ENCODE data around the gene ZDHHC14. TPM values are rescaled to one million over a fixed set of nuclear protein-coding genes. Genes with fewer than 3 reads are reported as not detected.

The ZDHHC14 gene
- total and polyA plus RNA-seq, 7 donors, result 2.4 to 12.6 (median 9.6) TPM

- Histone ChIP-seq H3K36me3 (no peaks in the 10 kb centered on the region), H3K27ac (no peak overlapping the region), H3K4me3 (no peak overlapping the region), H3K4me1 (no peaks in the 10 kb centered on the region), H3K27me3 (no peaks in the 10 kb centered on the region), H3K9me3 (no peaks in the 10 kb centered on the region)
- peak; percentile 48 for DNase-seq
- no peak for TF ChIP-seq POLR2A (IDR thresholded peaks at IDR 0.05)
- no peak for TF ChIP-seq EP300 (IDR thresholded peaks at IDR 0.05)
- no peak for TF ChIP-seq POLR2AphosphoS5 (IDR thresholded peaks at IDR 0.05)
- TF ChIP-seq CTCF (IDR thresholded peaks at IDR 0.05), result no peak
- intact Hi-C loops (cut with DNase I), result no loop called here
- 81 to 89% methylated on average over 7 of the region's 7 CpGs for WGBS, 2 donors
Observed at GRCh38 chr6:157676241-157676640, 295.3 kb downstream of the ZDHHC14 start.

GRCh38 chr6:157677235-157677634, 296.2 kb downstream of the ZDHHC14 start:
- intact Hi-C loops (cut with DNase I), result no loop called here

GRCh38 chr6:157679605-157680580, 298.9 kb downstream of the ZDHHC14 start:
- WGBS, 2 donors, result 88 to 90% methylated on average over 8 of the region's 8 CpGs

More at GRCh38 chr6:157677235-157677634, 296.2 kb downstream of the ZDHHC14 start:
- Histone ChIP-seq H3K9me3 (no peaks in the 10 kb centered on the region), H3K4me3 (no peak overlapping the region), H3K27me3 (no peaks in the 10 kb centered on the region), H3K36me3 (no peaks in the 10 kb centered on the region), H3K27ac (no peak overlapping the region), H3K4me1 (no peaks in the 10 kb centered on the region)
- DNase-seq, result no peak
- TF ChIP-seq CTCF (IDR thresholded peaks at IDR 0.05) (no peak), POLR2AphosphoS5 (IDR thresholded peaks at IDR 0.05) (no peak), POLR2A (IDR thresholded peaks at IDR 0.05) (no peak), EP300 (IDR thresholded peaks at IDR 0.05) (no peak)
- WGBS, 2 donors, result 89 to 90% methylated on average over 4 of the region's 4 CpGs

GRCh38 chr6:157681041-157681650, 300.2 kb downstream of the ZDHHC14 start:
- DNase-seq, result no peak
- no peak for TF ChIP-seq CTCF (IDR thresholded peaks at IDR 0.05)
- TF ChIP-seq POLR2A (IDR thresholded peaks at IDR 0.05), result no peak
- no peak for TF ChIP-seq EP300 (IDR thresholded peaks at IDR 0.05)
- TF ChIP-seq POLR2AphosphoS5 (IDR thresholded peaks at IDR 0.05), result no peak
- intact Hi-C loops (cut with DNase I), result no loop called here
- no peak overlapping the region for H3K4me3 ChIP-seq
- no peaks in the 10 kb centered on the region for H3K36me3 ChIP-seq
- no peaks in the 10 kb centered on the region for H3K4me1 ChIP-seq
- H3K27ac ChIP-seq, result no peak overlapping the region
- no peaks in the 10 kb centered on the region for H3K27me3 ChIP-seq
- WGBS, 2 donors, result 88% methylated on average over 18 of the region's 18 CpGs
- H3K9me3 ChIP-seq, result no peaks in the 10 kb centered on the region

More at GRCh38 chr6:157679605-157680580, 298.9 kb downstream of the ZDHHC14 start:
- Histone ChIP-seq H3K27ac (no peak overlapping the region), H3K9me3 (no peaks in the 10 kb centered on the region), H3K4me3 (no peak overlapping the region), H3K36me3 (no peaks in the 10 kb centered on the region), H3K4me1 (no peaks in the 10 kb centered on the region), H3K27me3 (no peaks in the 10 kb centered on the region)
- no peak for TF ChIP-seq CTCF (IDR thresholded peaks at IDR 0.05)
- no peak for TF ChIP-seq POLR2A (IDR thresholded peaks at IDR 0.05)
- TF ChIP-seq EP300 (IDR thresholded peaks at IDR 0.05), result no peak
- TF ChIP-seq POLR2AphosphoS5 (IDR thresholded peaks at IDR 0.05), result no peak
- intact Hi-C loops (cut with DNase I), result no loop called here
- DNase-seq, result no peak
